Adrenal gland (tissue), 5 donors: ENCODE data around the gene JPH2.

Experiments
- POLR2A ChIP-seq, 2 donors: fragments of 450-650 bp; IDR thresholded peaks; one replicate each; pipeline ENCODE4 v1.6.1; 2017; ENCODE audit warnings: antibody characterized with exemption in 2 of 2, mild to moderate bottlenecking in 2 of 2, moderate library complexity in 1 of 2
- TF ChIP-seq, protein P1 (sequence below), 6 experiments: fragments of 450-650 bp in 4 of 6; fragments of 200-600 bp in 2 of 6; sonication (generic) in 1 of 6; IDR thresholded peaks; 1 replicate in 5 of 6; 2 replicates in 1 of 6; pipeline versions ENCODE4 v1.5.1 to v1.8.0; 2016 to 2021; ENCODE audit warnings: antibody characterized with exemption in 6 of 6, mild to moderate bottlenecking in 2 of 6, moderate library complexity in 1 of 6
- donor health status: DM: no; HTN: no; CAD: no.

GRCh38 chr20:44071526-44072111 is 115.4 kb downstream of the JPH2 start:
- TF ChIP-seq, protein P1, sequence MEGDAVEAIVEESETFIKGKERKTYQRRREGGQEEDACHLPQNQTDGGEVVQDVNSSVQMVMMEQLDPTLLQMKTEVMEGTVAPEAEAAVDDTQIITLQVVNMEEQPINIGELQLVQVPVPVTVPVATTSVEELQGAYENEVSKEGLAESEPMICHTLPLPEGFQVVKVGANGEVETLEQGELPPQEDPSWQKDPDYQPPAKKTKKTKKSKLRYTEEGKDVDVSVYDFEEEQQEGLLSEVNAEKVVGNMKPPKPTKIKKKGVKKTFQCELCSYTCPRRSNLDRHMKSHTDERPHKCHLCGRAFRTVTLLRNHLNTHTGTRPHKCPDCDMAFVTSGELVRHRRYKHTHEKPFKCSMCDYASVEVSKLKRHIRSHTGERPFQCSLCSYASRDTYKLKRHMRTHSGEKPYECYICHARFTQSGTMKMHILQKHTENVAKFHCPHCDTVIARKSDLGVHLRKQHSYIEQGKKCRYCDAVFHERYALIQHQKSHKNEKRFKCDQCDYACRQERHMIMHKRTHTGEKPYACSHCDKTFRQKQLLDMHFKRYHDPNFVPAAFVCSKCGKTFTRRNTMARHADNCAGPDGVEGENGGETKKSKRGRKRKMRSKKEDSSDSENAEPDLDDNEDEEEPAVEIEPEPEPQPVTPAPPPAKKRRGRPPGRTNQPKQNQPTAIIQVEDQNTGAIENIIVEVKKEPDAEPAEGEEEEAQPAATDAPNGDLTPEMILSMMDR (IDR thresholded peaks at IDR 0.05), result no peak
- TF ChIP-seq POLR2A (IDR thresholded peaks at IDR 0.05), result no peak
